CD4-positive, alpha-beta T cell treated with Interleukin-21 for 1 hour (primary cell): ENCODE data around the gene SRSF5.

ENCODE experiments used
- DNase-seq: peaks from one replicate; pipeline ENCODE4 v3.0.0-alpha.2; 2020

SRSF5 gene

DNA sequence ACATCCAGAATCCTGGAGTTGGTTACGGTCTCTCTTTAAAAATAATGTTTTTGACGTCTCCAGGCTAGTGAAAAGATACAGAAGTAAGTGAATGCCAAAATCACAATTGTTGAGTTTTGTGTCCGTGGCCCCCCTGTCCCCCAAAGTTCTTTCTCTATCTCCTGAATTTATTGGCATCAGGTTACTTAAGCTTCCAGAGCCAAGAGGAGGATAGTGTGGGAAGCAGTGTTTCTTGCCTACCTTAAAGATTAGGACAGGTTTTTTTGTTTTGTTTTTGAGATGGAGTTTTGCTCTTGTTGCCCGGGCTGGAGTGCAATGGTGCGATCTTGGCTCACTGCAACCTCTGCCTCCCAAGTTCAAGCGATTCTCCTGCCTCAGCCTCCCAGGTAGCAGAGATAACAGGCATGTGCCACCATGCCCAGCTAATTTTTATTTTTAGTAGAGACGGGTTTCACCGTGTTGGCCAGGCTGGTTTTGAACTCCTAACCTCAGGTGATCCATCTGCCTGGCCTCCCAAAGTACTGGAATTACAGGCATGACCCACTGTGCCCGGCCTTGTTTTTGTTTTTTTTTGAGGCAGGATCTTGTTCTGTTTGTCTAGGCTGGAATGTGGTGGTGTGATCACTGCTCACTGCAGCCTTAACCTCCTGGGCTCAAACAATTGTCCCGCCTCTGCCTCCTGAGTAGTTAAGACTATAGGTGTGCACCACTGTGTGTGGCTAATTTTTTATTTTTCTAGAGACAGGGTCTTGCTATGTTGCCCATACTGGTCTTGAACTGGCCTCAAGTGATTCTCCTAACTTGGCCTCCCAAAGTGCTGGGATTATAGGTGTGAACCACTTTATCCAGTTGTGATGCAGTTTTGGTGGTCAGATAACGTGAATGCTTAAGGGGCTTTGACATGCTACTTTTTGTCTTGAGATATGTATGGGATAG lies 5.4 kb downstream of the SRSF5 start:
- DNase-seq = no peak

DNA sequence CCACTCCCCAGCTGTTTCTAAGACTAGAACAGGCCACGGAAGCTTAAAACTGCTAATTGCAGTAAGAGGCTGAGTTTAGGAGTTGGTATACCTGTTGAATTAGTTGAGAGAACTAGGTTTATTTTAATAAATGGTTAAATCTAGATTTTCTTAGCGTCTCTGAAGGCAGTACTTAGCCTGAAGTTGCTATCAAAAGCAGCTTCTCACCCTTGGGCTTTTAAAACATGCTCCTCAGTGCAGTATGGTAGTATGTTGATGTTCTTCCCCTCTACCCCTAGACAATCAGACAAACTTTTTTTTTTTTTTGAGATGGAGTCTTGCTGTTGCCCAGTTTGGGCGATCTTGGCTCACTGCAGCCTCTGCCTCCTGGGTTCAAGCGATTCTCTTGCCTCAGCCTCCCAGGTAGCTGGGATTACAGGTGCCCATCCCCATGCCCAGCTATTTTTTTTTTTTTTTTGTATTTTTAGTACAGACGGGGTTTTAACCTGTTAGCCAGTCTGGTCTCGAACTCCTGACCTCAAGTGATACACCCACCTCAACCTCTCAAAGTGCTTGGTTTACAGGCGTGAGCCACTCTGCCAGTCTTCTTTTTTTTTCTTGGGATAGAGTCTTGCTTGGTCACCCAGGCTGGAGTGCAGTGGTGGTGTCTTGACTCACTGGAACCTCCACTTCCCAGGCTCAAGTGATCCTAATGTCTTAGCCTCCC lies 6.8 kb downstream of the SRSF5 start:
- DNase-seq = no peak

- DNase-seq = no peak
These were observed 8.1 kb downstream of the SRSF5 start for GRCh38 chr14:69775012-69775411.

- no peak for DNase-seq
These were observed 10.0 kb downstream of the SRSF5 start for GRCh38 chr14:69776875-69777453.

- no peak for DNase-seq
These were observed 12.1 kb downstream of the SRSF5 start for GRCh38 chr14:69779088-69779487.

GRCh38 chr14:69780092-69780491 lies 13.2 kb downstream of the SRSF5 start:
- no peak for DNase-seq

DNA sequence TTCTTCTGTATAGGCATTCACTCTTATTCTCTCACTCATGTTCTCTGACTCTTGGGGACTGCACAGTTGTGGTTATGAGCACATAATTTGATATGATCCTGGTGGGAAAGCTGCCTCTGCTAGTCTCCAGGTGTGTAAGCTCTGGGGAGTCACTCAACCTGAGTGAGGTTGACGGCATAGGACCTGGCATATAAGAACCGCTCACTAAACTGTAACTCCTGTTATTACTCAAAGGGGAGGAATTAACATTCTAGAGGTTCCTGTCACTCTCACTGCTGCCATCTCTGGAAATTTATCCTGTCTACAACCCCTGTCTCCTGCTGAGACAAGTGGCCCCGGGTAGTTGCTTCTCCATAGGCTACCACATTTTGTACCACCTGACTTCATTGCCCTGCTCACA lies 14.0 kb downstream of the SRSF5 start:
- DNase-seq = no peak

- no peak for DNase-seq
These were observed 18.0 kb downstream of the SRSF5 start for GRCh38 chr14:69784942-69785341.

- DNase-seq = no peak
These were observed 19.7 kb downstream of the SRSF5 start for GRCh38 chr14:69786603-69787002.

- no peak for DNase-seq
These were observed 22.2 kb downstream of the SRSF5 start for GRCh38 chr14:69789118-69789640.

DNA sequence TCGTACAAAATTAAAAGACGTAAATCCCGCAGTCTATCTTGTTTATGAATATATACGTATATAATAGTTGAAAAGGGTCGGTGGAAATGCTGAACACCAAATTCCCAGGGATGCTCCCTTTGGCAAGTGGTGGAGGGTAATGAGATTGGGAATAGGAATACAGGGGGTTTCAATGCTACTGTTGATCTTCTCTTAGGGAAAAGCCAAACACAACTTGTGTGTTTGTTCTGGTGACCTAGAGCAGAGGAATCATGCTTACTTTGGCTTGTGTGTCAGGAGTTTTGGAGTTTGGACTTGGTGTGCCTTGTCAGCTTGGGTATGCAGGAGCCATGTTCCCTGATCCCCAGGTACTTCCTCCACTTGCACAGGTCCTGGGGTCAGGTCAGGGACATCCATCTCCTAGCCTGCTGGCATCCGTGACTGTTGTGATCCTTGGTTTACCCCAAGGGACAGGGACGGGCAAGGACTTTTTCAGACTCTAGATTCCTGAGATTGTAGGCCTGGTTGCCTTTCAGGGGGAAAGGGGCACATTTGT lies 26.0 kb downstream of the SRSF5 start:
- no peak for DNase-seq

DNA sequence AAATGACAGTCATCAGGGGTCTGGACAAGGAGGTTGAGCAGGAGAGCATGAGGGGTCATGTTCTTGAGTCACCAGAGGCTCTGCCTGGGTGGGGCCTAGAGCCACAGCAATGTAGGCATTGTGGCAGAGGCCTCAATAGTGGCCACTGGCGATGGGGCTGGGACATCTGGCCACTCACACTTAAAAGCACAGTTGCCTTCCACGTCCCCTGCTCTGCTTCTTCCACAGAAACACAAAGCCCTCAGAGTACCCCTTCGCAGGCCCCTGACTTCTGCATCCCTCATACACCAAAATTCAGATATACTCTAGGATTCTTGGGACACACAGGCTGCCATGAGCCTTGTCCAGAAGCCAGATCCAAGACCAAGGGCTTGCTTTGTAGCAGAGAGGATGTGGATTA lies 27.8 kb downstream of the SRSF5 start:
- no peak for DNase-seq

GRCh38 chr14:69795691-69796090 lies 28.7 kb downstream of the SRSF5 start:
- DNase-seq = no peak

GRCh38 chr14:69796797-69797500 lies 30.0 kb downstream of the SRSF5 start, which contains the start of gene SLC10A1:
Gene SLC10A1 (minus strand): TSS chr14:69797241. CDS start chr14:69797155, 86 bp downstream.
- no peak for DNase-seq

GRCh38 chr14:69797573-69798338 lies 30.8 kb downstream of the SRSF5 start:
- no peak for DNase-seq

DNA sequence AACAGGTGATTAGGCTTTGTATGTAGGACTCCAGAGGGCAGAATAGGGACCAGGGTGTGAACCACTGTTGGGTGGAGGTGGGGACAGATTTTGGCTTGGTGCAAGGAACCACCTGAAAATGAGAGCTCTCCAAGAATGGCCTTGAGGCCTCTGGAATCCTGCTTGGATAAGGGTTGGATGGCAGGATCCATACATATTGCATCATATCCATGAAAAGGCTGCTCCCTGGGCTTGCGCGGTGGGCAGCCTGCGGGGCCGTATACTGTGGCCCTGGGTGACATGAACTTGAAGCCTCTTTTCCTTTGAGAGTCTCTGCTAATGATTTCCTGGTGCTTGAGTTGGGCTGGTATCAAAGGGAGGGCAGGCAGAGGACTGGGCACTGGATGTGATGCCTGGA lies 31.4 kb downstream of the SRSF5 start:
- DNase-seq = no peak

- DNase-seq = no peak
These were observed 36.8 kb downstream of the SRSF5 start for GRCh38 chr14:69803753-69804152.

DNA sequence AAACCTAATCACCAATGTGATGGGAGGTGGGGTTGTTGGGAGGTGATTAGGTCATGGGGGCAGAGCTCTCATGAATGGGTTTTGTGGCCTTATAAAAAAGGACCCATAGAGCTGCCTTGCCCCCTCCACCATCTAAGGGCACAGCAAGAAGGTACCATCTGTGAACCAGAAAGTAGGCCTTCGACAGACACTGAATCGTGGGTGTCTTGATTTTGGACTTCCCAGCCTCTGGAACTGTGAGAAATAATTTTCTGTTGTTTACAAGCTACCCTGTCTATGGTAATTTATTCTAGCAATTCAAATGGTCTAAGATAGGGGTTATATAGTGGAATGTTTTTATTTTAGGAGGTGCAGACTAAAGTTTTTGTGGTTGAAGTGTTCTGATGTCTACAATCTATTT lies 38.0 kb downstream of the SRSF5 start:
- DNase-seq = no peak

DNA sequence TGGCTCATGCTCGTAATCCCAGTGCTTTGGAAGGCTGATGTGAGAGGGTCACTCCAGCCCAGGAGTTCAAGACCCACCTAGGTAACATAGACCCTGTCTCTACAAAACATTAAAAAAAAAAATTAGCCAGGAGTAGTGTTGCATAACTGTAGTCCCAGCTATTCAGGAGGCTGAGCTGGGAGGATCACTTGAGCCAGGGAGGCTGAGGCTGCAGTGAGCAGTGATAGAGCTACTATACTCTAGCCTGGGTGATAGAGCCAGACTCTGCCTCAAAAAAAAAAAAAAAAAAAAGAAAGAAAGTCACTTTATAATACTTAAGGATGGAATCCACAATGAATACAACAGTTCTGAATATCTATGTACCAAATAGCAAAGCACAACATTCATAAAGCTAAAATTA lies 40.2 kb downstream of the SRSF5 start:
- no peak for DNase-seq

DNA sequence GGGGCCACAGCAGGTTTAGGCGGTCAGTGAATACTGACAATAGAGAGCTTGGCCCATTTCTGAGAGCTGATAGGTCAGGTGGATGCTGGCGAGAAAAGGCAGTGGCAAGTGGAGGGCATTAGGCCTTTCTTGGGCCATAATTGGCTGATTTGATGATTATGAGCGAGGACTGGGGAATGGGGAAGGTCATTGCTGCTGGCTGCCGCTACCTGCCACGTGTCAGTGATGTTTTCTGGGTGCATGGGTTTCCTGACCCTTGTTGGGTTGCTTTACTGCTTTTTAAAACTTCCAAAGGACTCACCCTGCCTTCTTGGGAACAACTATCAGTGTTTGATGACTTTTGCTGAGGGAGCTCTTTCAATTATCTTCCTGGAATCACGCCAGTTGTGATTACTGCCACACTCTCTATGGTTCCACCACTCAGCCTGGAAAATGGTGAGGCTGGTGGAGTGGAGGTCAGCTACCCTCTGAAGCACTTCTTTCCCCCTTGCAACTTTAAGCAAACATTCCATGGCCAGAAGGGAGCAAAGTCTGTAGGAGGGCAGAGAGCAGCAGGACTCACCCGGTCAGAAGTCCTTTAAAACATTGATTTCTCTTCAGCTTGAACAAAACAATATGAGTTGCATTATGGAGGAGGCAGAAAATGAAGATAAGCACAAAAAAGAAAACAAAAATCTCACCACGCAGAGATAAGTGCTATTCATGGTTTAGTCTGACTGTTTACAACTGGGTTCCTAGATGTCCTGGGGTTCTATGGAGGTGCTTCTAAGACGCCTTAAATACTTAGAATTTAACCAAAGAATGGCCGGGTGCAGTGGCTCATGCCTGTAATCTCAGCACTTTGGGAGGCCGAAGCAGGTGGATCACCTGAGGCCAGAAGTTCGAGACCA lies 42.2 kb downstream of the SRSF5 start:
- no peak for DNase-seq
